ENCODE measurements around the gene SLC2A6. TPM values are rescaled to one million over a fixed set of nuclear protein-coding genes. Genes with fewer than 3 reads are reported as not detected.

SLC2A6 gene
- total and polyA plus RNA-seq, 10 of the 15 experiments (the other 5 are each of a cell fraction or from before 2014, with no cell fraction given) = 1.1 to 37.9 (median 18.3) TPM

- Histone ChIP-seq H3K9me3 (replicated peaks; ENCODE audit: control insufficient read depth, insufficient read depth, low read length) (no peaks in the 10 kb centered on the region), H3K36me3 (ENCODE audit: control insufficient read depth in 2 of 2, insufficient read depth in 2 of 2, low read length in 1 of 2) (no peaks in the 10 kb centered on the region), H3K79me2 (ENCODE audit: control insufficient read depth, insufficient read depth, low read length) (no peaks in the 10 kb centered on the region), H2AFZ (ENCODE audit: control insufficient read depth, low read depth, low read length) (no peak overlapping the region), H3K27me3 (replicated peaks in 1 of 2; ENCODE audit: control insufficient read depth in 2 of 2, insufficient read depth in 2 of 2, low read length in 1 of 2) (peaks cover 0 to 2% of the 10 kb centered on the region in 2 experiments; a peak in 2 of 4 replicates), H3K9ac (ENCODE audit: control insufficient read depth, insufficient read depth, low read length) (no peak overlapping the region), H3K27ac (ENCODE audit: control insufficient read depth, insufficient read depth) (no peak overlapping the region), H3K4me1 (ENCODE audit: control insufficient read depth, insufficient read depth, low read length) (no peaks in the 10 kb centered on the region), H3K4me2 (ENCODE audit: control insufficient read depth, insufficient read depth) (no peak overlapping the region), H4K20me1 (ENCODE audit: control insufficient read depth, insufficient read depth) (no peaks in the 10 kb centered on the region), H3K4me3 (no peak overlapping the region)
- no peak for FAIRE-seq
- SMC1A ChIA-PET (ENCODE audit: uncharacterized antibody, unreplicated experiment) = no interaction called here
- intact Hi-C loops (cut with micrococcal nuclease; ENCODE audit: unreplicated experiment) (no loop called here), in situ Hi-C loops (cut with MboI) (no loop called here)
- TF ChIP-seq ZNF274 (IDR thresholded peaks at IDR 0.05; ENCODE audit: insufficient read depth, insufficient read length) (no peak), SKIL (IDR thresholded peaks at IDR 0.05; ENCODE audit: low read depth, poor library complexity, severe bottlenecking) (no peak), ZNF384 (IDR thresholded peaks at IDR 0.05; ENCODE audit: borderline replicate concordance, low read depth, low read length) (no peak), SMC3 (IDR thresholded peaks at IDR 0.05; ENCODE audit: borderline replicate concordance, low read length) (no peak), GABPA (IDR thresholded peaks at IDR 0.05; ENCODE audit: low read depth) (no peak)
- no TSS peak for BruUV-seq (replicated peaks)
- no peak for DNase-seq (ENCODE audit: low read depth, low spot score)
- 37% methylated on average over 25 of the region's 28 CpGs for WGBS (ENCODE audit: insufficient coverage, insufficient replicate concordance, low lambda C conversion rate, missing lambda C conversion rate)
- no peak for ATAC-seq
- RAD21 ChIA-PET (ENCODE audit: unreplicated experiment) = no interaction called here
- CTCF ChIA-PET = no interaction called here
- POLR2A ChIA-PET = no interaction called here
Observed at GRCh38 chr9:133513214-133514100, 34.6 kb upstream of the SLC2A6 start.
